GM19467 (cell line): ENCODE data around the gene CCDC102A.

Experiments
- ATAC-seq: cut with Tn5 transposase; IDR thresholded peaks from one replicate; pipeline ENCODE4 v1.9.1; 2021; ENCODE audit warnings: mild to moderate bottlenecking, moderate library complexity; ENCODE audit not compliant: unreplicated experiment

CCDC102A gene

GRCh38 chr16:57522960-57523359, 13.4 kb downstream of the CCDC102A start:
- ATAC-seq: no peak

GRCh38 chr16:57519796-57520360, 16.5 kb downstream of the CCDC102A start:
- peak; percentile 62 for ATAC-seq

- no peak for ATAC-seq
Measured at GRCh38 chr16:57518922-57519321, 17.4 kb downstream of the CCDC102A start.

- ATAC-seq: no peak
Measured at GRCh38 chr16:57518520-57518919, 17.9 kb downstream of the CCDC102A start.

- ATAC-seq: no peak
Measured at GRCh38 chr16:57517397-57518367, 18.7 kb downstream of the CCDC102A start.

- ATAC-seq: no peak
Measured at GRCh38 chr16:57516773-57517172, 19.6 kb downstream of the CCDC102A start.

GRCh38 chr16:57516176-57516725, 20.1 kb downstream of the CCDC102A start:
- ATAC-seq: no peak

GRCh38 chr16:57514791-57515600, 21.4 kb downstream of the CCDC102A start:
- no peak for ATAC-seq

GRCh38 chr16:57514371-57514770, 22.0 kb downstream of the CCDC102A start:
- no peak for ATAC-seq

GRCh38 chr16:57513371-57514102, 22.8 kb downstream of the CCDC102A start:
- no peak for ATAC-seq

GRCh38 chr16:57512296-57513001, 23.9 kb downstream of the CCDC102A start:
- no peak for ATAC-seq

GRCh38 chr16:57510016-57510871, 26.1 kb downstream of the CCDC102A start:
- no peak for ATAC-seq

- ATAC-seq: no peak
Measured at GRCh38 chr16:57509231-57509923, 27.0 kb downstream of the CCDC102A start.

GRCh38 chr16:57508035-57508425, 28.3 kb downstream of the CCDC102A start:
- ATAC-seq: no peak

- ATAC-seq: no peak
Measured at GRCh38 chr16:57507136-57508034, 29.0 kb downstream of the CCDC102A start.

GRCh38 chr16:57505169-57505568, 31.2 kb downstream of the CCDC102A start:
- no peak for ATAC-seq

GRCh38 chr16:57504491-57504890, 31.9 kb downstream of the CCDC102A start:
- no peak for ATAC-seq
